GM19468 (cell line): ENCODE results near the gene SPIN2A.
"Not testable (repeated sequence)": the region's sequence is repeated elsewhere in the genome, so short reads cannot be mapped to it uniquely, and the experiment has no call there.

Experiments used
- ATAC-seq: cut with Tn5 transposase; IDR thresholded peaks from one replicate; pipeline ENCODE4 v1.9.1; 2021; ENCODE audit warnings: mild to moderate bottlenecking, moderate library complexity, moderate number of reproducible peaks; ENCODE audit not compliant: unreplicated experiment; ENCODE audit errors: extremely low read depth

SPIN2A gene

DNA sequence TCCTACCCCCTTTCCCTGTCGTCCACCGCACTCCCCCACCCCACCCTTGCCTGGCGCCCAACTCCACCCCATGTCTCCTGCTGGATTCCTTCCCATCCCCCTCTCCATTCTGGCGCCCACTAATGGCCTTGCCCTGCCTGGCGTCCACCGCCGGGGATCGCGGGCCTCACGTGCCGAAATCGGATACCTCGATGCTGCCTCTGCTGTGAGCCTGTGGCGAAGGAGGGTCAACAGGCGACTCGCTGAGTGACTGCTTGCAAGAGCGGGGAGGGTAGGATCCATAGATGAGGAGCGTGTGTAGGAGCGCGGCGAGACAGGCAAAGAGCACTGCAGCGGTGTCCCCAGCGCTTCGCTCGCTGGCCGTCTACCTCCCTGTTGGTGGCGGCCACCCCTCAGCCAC is at the start of gene SPIN2A:
Gene SPIN2A (minus strand): TSS at position 325 of the 400 bp plus-strand sequence. CDS start 800 bp downstream, outside the sequence.
- not testable (repeated sequence) for ATAC-seq

DNA sequence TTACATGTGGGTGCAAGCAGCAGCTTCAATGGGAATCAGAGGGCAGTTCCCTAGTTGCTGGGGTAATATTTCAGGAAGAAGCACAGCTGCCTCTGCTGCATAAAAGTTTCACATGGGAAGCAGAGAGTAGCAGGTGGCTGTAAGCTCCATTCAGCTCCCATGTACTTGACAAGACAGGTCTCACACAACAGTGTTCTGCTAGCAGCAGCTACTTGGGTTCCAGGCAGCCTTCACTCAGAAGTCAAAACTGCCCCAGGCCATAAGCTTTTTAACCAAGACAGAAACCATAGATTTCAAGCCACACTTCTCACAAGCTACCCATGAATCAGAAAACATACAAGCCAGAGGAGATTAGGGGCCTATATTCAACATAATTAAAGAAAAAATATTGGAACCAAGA is 41.4 kb upstream of the SPIN2A start:
- ATAC-seq = no peak

DNA sequence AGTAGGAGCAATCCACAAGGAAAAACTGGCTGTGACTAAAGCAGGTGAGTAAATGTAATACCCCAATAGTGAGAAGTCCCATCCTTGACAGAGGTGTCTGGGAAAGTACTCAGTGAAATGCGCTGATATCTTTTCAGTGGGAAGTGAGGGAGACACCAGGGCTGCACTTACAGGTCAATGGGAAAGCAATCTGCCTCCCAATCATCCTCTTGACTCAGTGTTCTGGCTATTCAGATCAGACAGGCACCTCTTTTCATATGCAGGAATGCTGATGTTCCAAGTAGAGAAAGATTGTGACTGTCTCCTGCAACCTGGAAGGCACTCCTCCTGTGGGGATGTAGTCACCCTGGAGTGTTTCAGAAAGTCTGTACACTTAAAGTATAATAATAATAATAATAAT is 39.9 kb upstream of the SPIN2A start:
- ATAC-seq = no peak

- ATAC-seq = no peak
Observed at GRCh38 chrX:57172544-57172943, 35.3 kb upstream of the SPIN2A start.

- no peak for ATAC-seq
Observed at GRCh38 chrX:57156397-57157049, 19.3 kb upstream of the SPIN2A start.

- no peak for ATAC-seq
Observed at GRCh38 chrX:57155171-57155570, 18.0 kb upstream of the SPIN2A start.

DNA sequence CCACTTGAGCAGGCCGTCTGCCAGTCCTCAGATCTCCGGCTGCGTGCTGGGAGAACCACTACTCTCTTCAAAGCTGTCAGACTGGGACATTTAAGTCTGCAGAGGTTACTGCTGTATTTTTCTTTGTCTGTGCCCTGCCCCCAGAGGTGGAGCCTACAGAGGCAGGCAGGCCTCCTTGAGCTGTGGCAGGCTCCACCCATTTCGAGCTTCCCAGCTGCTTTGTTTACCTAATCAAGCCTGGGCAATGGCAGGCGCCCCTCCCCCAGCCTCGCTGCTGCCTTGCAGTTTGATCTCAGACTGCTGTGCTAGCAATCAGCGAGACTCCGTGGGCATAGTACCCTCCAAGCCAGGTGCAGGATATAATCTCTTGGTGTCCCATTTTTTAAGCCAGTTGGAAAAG is 15.0 kb upstream of the SPIN2A start:
- ATAC-seq = not testable (repeated sequence)

GRCh38 chrX:57138674-57139073 is 1.5 kb upstream of the SPIN2A start:
- ATAC-seq = no peak

DNA sequence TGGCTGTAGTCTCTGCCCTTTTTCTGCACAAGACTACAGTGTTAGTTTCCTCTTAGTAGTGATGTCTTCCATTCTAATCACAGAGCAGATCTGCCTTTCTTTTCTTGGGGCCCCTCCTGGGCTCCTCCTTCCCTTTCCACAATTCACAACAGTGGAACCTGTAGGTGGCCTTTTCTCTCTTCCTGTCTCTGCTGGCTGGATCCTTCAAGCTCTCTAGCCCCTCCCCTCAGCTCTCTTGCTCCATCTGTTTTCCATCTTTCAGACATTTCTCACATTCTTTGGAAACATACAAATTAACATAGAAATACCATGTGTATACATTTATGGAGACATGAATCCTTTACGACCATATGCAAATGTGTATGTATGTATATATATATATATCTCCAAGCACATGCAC is 304 bp upstream of the SPIN2A start:
- no peak for ATAC-seq

DNA sequence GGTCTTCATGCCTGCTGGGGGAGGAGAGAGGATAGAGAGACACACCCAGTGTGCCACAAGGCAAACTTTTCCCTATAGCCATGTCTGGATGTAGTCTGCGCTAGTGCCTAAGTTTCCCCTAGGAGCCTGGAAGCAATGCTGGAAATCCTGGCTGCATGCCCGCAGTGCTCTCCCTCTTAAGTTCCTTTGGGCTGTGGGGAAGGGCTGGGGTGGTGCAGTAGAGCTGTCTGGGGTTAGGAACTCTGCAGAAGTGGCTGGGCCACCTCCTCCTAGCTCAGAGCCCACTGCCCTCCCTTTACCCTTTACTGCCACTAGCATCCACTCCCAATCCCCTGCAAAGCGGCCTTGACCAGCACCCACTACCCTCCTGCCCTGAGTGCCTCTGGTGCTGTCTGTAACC is 608 bp downstream of the SPIN2A start:
- not testable (repeated sequence) for ATAC-seq

DNA sequence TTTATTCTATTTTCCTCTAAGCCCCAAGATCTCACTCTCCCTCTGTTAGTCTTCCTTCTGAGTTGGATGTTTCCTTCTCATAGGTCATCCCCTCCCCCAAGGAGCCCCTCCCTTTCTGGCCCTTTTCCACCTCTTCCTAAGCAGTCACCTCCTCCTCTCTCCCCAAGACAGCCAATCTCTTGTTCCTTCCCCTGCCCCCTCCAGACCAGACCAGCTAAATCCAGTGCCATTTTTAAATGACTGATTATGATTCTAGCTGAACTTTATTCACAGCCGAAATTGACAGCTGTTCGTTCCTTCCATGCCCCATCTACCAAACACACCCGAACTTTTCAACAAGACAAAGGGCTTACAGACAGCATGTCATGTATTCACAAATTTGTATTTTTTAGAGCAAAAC is 1.9 kb downstream of the SPIN2A start:
- ATAC-seq = no peak

- ATAC-seq = no peak
Observed at GRCh38 chrX:57134702-57135101, 2.5 kb downstream of the SPIN2A start.

GRCh38 chrX:57133706-57134105 is 3.5 kb downstream of the SPIN2A start:
- no peak for ATAC-seq

DNA sequence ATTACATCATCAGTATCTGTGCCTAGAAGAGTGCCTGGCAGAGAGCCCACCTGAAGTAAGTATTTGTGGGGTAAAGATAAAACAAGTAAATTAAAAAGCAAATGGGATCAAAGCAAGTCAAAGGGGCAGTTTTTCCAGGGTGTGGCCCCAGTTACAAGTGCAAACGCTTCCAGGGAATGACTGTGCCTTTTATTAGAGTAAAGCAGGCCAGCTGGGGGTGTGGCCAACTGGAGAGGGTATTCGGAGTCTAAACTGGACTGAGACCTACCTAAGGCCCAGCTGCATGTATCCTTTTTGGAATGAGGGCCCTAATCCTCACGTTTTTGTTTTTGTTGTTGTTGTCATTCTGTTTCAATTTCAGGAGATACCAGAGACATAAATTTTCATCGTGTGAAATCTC is 3.9 kb downstream of the SPIN2A start:
- ATAC-seq = not testable (repeated sequence)

DNA sequence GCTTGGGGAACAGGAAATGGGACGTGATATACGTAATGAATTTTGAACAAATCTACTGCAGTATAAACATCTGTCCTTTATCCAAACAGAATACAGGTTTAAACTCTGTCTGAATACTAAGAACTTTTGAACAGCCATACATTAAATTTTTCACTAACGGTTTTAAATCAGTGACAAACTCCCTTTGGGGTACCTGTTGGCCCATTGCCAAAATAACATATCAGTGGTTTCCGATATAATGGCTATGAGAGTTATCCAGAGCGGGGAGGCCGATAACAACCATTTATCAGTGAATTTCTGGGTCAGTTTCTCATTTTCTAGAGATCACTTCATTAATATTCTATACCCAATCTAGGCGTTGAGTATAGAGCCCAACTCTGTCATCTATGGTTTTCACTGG is 5.2 kb downstream of the SPIN2A start:
- no peak for ATAC-seq

GRCh38 chrX:57121816-57122215 is 15.4 kb downstream of the SPIN2A start:
- ATAC-seq = no peak

- ATAC-seq = peak; percentile 98
Observed at GRCh38 chrX:57121162-57121755, 15.9 kb downstream of the SPIN2A start, which contains the start of gene SPIN2B. Gene SPIN2B (minus strand): TSS chrX:57121548.

GRCh38 chrX:57120619-57121161 is 16.5 kb downstream of the SPIN2A start:
- ATAC-seq = not testable (repeated sequence)

GRCh38 chrX:57119416-57119815 is 17.8 kb downstream of the SPIN2A start:
- ATAC-seq = no peak

- not testable (repeated sequence) for ATAC-seq
Observed at GRCh38 chrX:57117566-57117965, 19.6 kb downstream of the SPIN2A start.

GRCh38 chrX:57104921-57105398 is 32.2 kb downstream of the SPIN2A start:
- ATAC-seq = no peak

DNA sequence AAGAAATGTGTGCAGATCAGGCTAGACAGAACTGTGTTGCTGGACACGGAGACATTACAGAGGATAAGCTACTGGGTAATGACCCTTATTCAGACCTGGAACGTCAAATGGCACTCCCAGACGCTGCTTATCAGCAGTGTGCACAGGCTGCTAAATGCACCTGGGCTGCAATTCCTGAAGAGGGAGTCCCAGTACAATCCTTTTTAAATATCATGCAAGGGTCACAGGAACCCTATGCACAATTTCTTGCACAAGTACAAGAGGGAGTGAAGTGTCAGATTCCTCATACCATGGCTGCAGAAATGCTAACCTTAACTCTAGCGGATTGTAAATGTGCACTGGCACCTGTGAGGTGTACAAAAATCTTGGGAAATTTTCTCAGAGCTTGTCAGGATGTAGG is 32.8 kb downstream of the SPIN2A start:
- ATAC-seq = no peak
